Lower leg skin (tissue), 4 donors: Measurements from ENCODE around the gene LMAN1. TPM values are rescaled to one million over a fixed set of nuclear protein-coding genes. Genes with fewer than 3 reads are reported as not detected.

Experiments used
- DNase-seq, 2 donors: peaks; one replicate each; pipeline ENCODE4 v3.0.0-alpha.2; 2019; ENCODE audit warnings: low spot score in 2 of 2
- H3K4me3 ChIP-seq: fragments of 200-600 bp; sonication (generic); 2 replicates; pipeline ENCODE4 v1.5.1; 2017; ENCODE audit warnings: mild to moderate bottlenecking, low read depth; ENCODE audit not compliant: poor library complexity, severe bottlenecking
- CTCF ChIP-seq, 3 donors: fragments of 450-650 bp; IDR thresholded peaks; one replicate each; pipeline ENCODE4 v1.5.1; 2016; ENCODE audit warnings: antibody characterized with exemption in 3 of 3, mild to moderate bottlenecking in 3 of 3, moderate library complexity in 2 of 3
- POLR2A ChIP-seq, 2 donors: fragments of 450-650 bp; IDR thresholded peaks; one replicate each; pipeline ENCODE4 v1.6.1; 2016 to 2017; ENCODE audit warnings: antibody characterized with exemption in 2 of 2, mild to moderate bottlenecking in 1 of 2, moderate library complexity in 1 of 2
- WGBS, 2 donors: methylation state at CpG; one replicate each; pipeline ENCODE4 v1.1.5; 2018; 5-methylcytosine and 5-hydroxymethylcytosine counted together
- intact Hi-C: fragments of 100-400 bp; cut with DNase I; formaldehyde crosslinking; loops from one replicate; pipeline ENCODE4 v1.15.0; 2023; ENCODE audit warnings: low total_unique reads
- total RNA-seq, 4 donors: library from RNA; depleted of rRNA; stranded (reverse); fragments of >200 nt; gene quantifications; one replicate each; pipeline ENCODE4 v1.1.0, GENCODE V29; 2016

LMAN1 gene
- total RNA-seq, 4 donors from 2014 or later, result 26.0 to 55.7 (median 36.4) TPM

GRCh38 chr18:59303006-59303405, 56.1 kb downstream of the LMAN1 start:
- 84 to 98% methylated on average over 2 of the region's 2 CpGs for WGBS, 2 donors
- no peak for TF ChIP-seq POLR2A (IDR thresholded peaks at IDR 0.05)
- TF ChIP-seq CTCF (IDR thresholded peaks at IDR 0.05), result no peak
- intact Hi-C loops, result no loop called here
- no peak overlapping the region for H3K4me3 ChIP-seq
- no peak for DNase-seq

- no peak overlapping the region for H3K4me3 ChIP-seq
- WGBS, 2 donors, result 82 to 92% methylated on average over 4 of the region's 4 CpGs
- DNase-seq, result no peak
- no peak for TF ChIP-seq CTCF (IDR thresholded peaks at IDR 0.05)
- no peak for TF ChIP-seq POLR2A (IDR thresholded peaks at IDR 0.05)
- intact Hi-C loops, result no loop called here
Measured at GRCh38 chr18:59301929-59302328, 57.1 kb downstream of the LMAN1 start.

- no peak for TF ChIP-seq POLR2A (IDR thresholded peaks at IDR 0.05)
- no peak for TF ChIP-seq CTCF (IDR thresholded peaks at IDR 0.05)
- 80 to 91% methylated on average over 3 of the region's 3 CpGs for WGBS, 2 donors
- H3K4me3 ChIP-seq, result no peak overlapping the region
- intact Hi-C loops, result no loop called here
- DNase-seq, result no peak
Measured at GRCh38 chr18:59300676-59301285, 58.3 kb downstream of the LMAN1 start.

GRCh38 chr18:59298871-59299270, 60.2 kb downstream of the LMAN1 start:
- 67 to 72% methylated on average over 8 of the region's 8 CpGs for WGBS, 2 donors
- intact Hi-C loops, result no loop called here

GRCh38 chr18:59293317-59293716, 65.7 kb downstream of the LMAN1 start:
- no peak for DNase-seq
- intact Hi-C loops, result no loop called here
- H3K4me3 ChIP-seq, result no peak overlapping the region
- TF ChIP-seq CTCF (IDR thresholded peaks at IDR 0.05) (no peak), POLR2A (IDR thresholded peaks at IDR 0.05) (no peak)

More at GRCh38 chr18:59298871-59299270, 60.2 kb downstream of the LMAN1 start:
- no peak for DNase-seq
- no peak overlapping the region for H3K4me3 ChIP-seq
- TF ChIP-seq POLR2A (IDR thresholded peaks at IDR 0.05) (no peak), CTCF (IDR thresholded peaks at IDR 0.05) (no peak)

- TF ChIP-seq CTCF (IDR thresholded peaks at IDR 0.05) (no peak), POLR2A (IDR thresholded peaks at IDR 0.05) (no peak)
- WGBS, 2 donors, result 49 to 60% methylated on average over 6 of the region's 6 CpGs
- no peak for DNase-seq
- H3K4me3 ChIP-seq, result no peak overlapping the region
- intact Hi-C loops, result no loop called here
Measured at GRCh38 chr18:59286341-59286740, 72.7 kb downstream of the LMAN1 start.
